CD4-positive, alpha-beta T cell (primary cell): Measurements from ENCODE around the gene C11orf52. TPM values are rescaled to one million over a fixed set of nuclear protein-coding genes. Genes with fewer than 3 reads are reported as not detected.

ENCODE experiments used
- ATAC-seq: fragments of 200-7000 bp; cut with Tn5 transposase; one replicate; pipeline ENCODE4 v1.10.0; 2022; ENCODE audit warnings: mild to moderate bottlenecking; ENCODE audit not compliant: poor library complexity
- CTCF ChIA-PET: fragments of 350-600 bp; sonication (Branson Sonifier 250); formaldehyde crosslinking; loops from one replicate; lab custom pipeline; 2021; ENCODE audit warnings: antibody characterized with exemption, inconsistent platforms; lab: Charles Lee
- POLR2A ChIA-PET: fragments of 350-600 bp; sonication (Branson Sonifier 250); formaldehyde crosslinking; loops from one replicate; lab custom pipeline; 2021; ENCODE audit warnings: antibody characterized with exemption, inconsistent platforms; lab: Charles Lee
- DNase-seq, 14 experiments: peaks; one replicate each; pipeline ENCODE4 v3.0.0-alpha.2; 2013 to 2020; ENCODE audit warnings: mixed read lengths in 2 of 14
- H3K27ac ChIP-seq, 2 donors: one replicate each; pipeline versions ENCODE4 v1.5.1 to v1.7.0; 2013; ENCODE audit warnings: low read length in 2 of 2, low read depth in 1 of 2, mild to moderate bottlenecking in 1 of 2
- H3K27me3 ChIP-seq, 2 experiments: 1 replicate in 1 of 2; 2 replicates in 1 of 2; pipeline versions ENCODE4 v1.6.1 to v1.7.0; 2013; ENCODE audit warnings: low read length in 2 of 2, control low read depth in 1 of 2, mild to moderate bottlenecking in 1 of 2, moderate library complexity in 1 of 2; ENCODE audit not compliant: insufficient read depth in 2 of 2, control insufficient read depth in 1 of 2
- H3K36me3 ChIP-seq: one replicate; pipeline ENCODE4 v1.6.1; 2013; ENCODE audit warnings: low read length, control low read depth; ENCODE audit not compliant: insufficient read depth
- H3K4me1 ChIP-seq: one replicate; pipeline ENCODE4 v1.6.1; 2013; ENCODE audit warnings: low read length, control low read depth; ENCODE audit not compliant: insufficient read depth
- H3K4me3 ChIP-seq: one replicate; pipeline ENCODE4 v1.5.1; 2013; ENCODE audit warnings: mild to moderate bottlenecking, low read length, moderate library complexity
- H3K9me3 ChIP-seq, 2 experiments: 1 replicate in 1 of 2; 2 replicates in 1 of 2; pipeline versions ENCODE4 v1.6.1 to v1.7.0; 2013; ENCODE audit warnings: low read length in 2 of 2, mild to moderate bottlenecking in 2 of 2, control low read depth in 1 of 2, moderate library complexity in 1 of 2; ENCODE audit not compliant: control insufficient read depth in 1 of 2, insufficient read depth in 1 of 2
- H3K27ac Mint-ChIP-seq: one replicate; pipeline ENCODE4 v1.8.0; 2020; ENCODE audit warnings: mixed read lengths
- H3K27me3 Mint-ChIP-seq: one replicate; pipeline ENCODE4 v1.8.0; 2021; ENCODE audit warnings: mixed read lengths
- H3K36me3 Mint-ChIP-seq: one replicate; pipeline ENCODE4 v1.8.0; 2021; ENCODE audit warnings: low read depth, mixed read lengths
- H3K4me1 Mint-ChIP-seq: one replicate; pipeline ENCODE4 v1.8.0; 2021; ENCODE audit warnings: low read depth, mixed read lengths
- H3K4me3 Mint-ChIP-seq: one replicate; pipeline ENCODE4 v1.8.0; 2020; ENCODE audit warnings: mild to moderate bottlenecking, mixed read lengths
- H3K9me3 Mint-ChIP-seq: one replicate; pipeline ENCODE4 v1.8.0; 2020; ENCODE audit warnings: mixed read lengths
- intact Hi-C, 2 experiments: fragments of 100-400 bp; cut with DNase I in 1 of 2; cut with micrococcal nuclease in 1 of 2; formaldehyde crosslinking; loops; one replicate each; pipeline versions ENCODE4 v1.15.1 to v1.9.0; 2023 to 2025; cut with DNase I, micrococcal nuclease
- total RNA-seq, 174 experiments: library from RNA in 2 of 174; stranded (reverse) in 2 of 174; gene quantifications; one replicate each; pipeline ENCODE4 v1.2.3 and lab custom pipeline; 2021 to 2026
- TF ChIP-seq, protein P1 (sequence below): fragments of 200-600 bp; IDR thresholded peaks from one replicate; pipeline ENCODE4 v1.8.0; 2022; ENCODE audit warnings: antibody characterized with exemption, mild to moderate bottlenecking

C11orf52 gene
- total RNA-seq, 2 experiments from 2014 or later: not detected

GRCh38 chr11:111917312-111917711 lies 1.4 kb upstream of the C11orf52 start:
- Histone ChIP-seq H3K27ac (no peak overlapping the region), H3K4me1 (no peaks in the 10 kb centered on the region), H3K4me3 (no peak overlapping the region), H3K9me3 (no peaks in the 10 kb centered on the region), H3K27me3 (peaks cover 23% of the 10 kb centered on the region in 2 experiments), H3K36me3 (no peaks in the 10 kb centered on the region)
- Mint-ChIP-seq H3K27ac (no peak overlapping the region), H3K9me3 (no peaks in the 10 kb centered on the region), H3K27me3 (peaks cover 54% of the 10 kb centered on the region), H3K4me3 (no peak overlapping the region), H3K4me1 (no peaks in the 10 kb centered on the region), H3K36me3 (no peaks in the 10 kb centered on the region)
- DNase-seq (no peak), ATAC-seq (no peak)
- TF ChIP-seq, protein P1, sequence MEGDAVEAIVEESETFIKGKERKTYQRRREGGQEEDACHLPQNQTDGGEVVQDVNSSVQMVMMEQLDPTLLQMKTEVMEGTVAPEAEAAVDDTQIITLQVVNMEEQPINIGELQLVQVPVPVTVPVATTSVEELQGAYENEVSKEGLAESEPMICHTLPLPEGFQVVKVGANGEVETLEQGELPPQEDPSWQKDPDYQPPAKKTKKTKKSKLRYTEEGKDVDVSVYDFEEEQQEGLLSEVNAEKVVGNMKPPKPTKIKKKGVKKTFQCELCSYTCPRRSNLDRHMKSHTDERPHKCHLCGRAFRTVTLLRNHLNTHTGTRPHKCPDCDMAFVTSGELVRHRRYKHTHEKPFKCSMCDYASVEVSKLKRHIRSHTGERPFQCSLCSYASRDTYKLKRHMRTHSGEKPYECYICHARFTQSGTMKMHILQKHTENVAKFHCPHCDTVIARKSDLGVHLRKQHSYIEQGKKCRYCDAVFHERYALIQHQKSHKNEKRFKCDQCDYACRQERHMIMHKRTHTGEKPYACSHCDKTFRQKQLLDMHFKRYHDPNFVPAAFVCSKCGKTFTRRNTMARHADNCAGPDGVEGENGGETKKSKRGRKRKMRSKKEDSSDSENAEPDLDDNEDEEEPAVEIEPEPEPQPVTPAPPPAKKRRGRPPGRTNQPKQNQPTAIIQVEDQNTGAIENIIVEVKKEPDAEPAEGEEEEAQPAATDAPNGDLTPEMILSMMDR: no peak
- CTCF ChIA-PET: no interaction called here
- intact Hi-C loops: no loop called here
- POLR2A ChIA-PET: no interaction called here

DNA sequence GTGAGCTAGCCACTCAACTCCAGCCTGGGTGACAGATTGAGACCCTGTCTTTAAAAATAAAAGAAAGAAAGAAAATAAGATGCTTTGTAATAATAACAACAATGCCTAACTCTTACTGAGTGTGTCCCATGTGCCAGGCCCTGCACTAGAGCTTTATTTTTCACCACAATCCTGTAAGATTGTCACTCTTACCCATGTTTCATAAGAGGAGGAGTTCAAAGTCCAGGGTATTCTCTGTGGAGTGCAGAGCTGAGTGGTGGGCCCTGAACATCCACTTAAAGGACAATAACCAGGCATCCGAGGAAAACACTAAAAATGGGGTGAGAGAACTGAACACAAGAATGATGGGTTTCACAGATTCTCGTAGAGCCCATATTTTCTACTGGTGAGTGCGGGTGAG lies 925 bp upstream of the C11orf52 start:
- no peak overlapping the region for H3K27ac ChIP-seq
- ChIA-PET POLR2A (no interaction called here), CTCF (no interaction called here)
- H3K36me3 ChIP-seq: no peaks in the 10 kb centered on the region
- Mint-ChIP-seq H3K4me3 (no peak overlapping the region), H3K27ac (no peak overlapping the region), H3K27me3 (peaks cover 53% of the 10 kb centered on the region), H3K9me3 (no peaks in the 10 kb centered on the region), H3K4me1 (no peaks in the 10 kb centered on the region), H3K36me3 (no peaks in the 10 kb centered on the region)
- ATAC-seq (no peak), DNase-seq (no peak)
- intact Hi-C loops: no loop called here
- H3K4me1 ChIP-seq: no peaks in the 10 kb centered on the region
- TF ChIP-seq, protein P1: no peak
- no peak overlapping the region for H3K4me3 ChIP-seq
- H3K9me3 ChIP-seq: no peaks in the 10 kb centered on the region
- H3K27me3 ChIP-seq: peaks cover 22 to 23% of the 10 kb centered on the region in 2 experiments

- Histone ChIP-seq H3K9me3 (no peaks in the 10 kb centered on the region), H3K4me1 (no peaks in the 10 kb centered on the region), H3K36me3 (no peaks in the 10 kb centered on the region), H3K27me3 (peaks cover 3 to 5% of the 10 kb centered on the region in 2 experiments), H3K27ac (no peak overlapping the region), H3K4me3 (no peak overlapping the region)
- Mint-ChIP-seq H3K4me3 (no peak overlapping the region), H3K9me3 (no peaks in the 10 kb centered on the region), H3K36me3 (no peaks in the 10 kb centered on the region), H3K27ac (no peak overlapping the region), H3K27me3 (peaks cover 23% of the 10 kb centered on the region), H3K4me1 (peaks cover 3% of the 10 kb centered on the region)
- ChIA-PET POLR2A (no interaction called here), CTCF (interaction anchor here (1.2 kb wide), 1 partner anchor 15 kb away, joined by 3 read pairs; no protein-coding TSS in a partner anchor)
- ATAC-seq (no peak), DNase-seq (no peak)
- TF ChIP-seq, protein P1: no peak
- intact Hi-C loops: no loop called here
These were observed 2.2 kb downstream of the C11orf52 start for GRCh38 chr11:111920908-111921307.
